Epidermal melanocyte (primary cell): ENCODE measurements around the gene POC1B.

Experiments
- DNase-seq: peaks from one replicate; pipeline ENCODE4 v3.0.0; 2011; ENCODE audit warnings: low spot score; ENCODE audit not compliant: insufficient read length

Gene POC1B

DNA sequence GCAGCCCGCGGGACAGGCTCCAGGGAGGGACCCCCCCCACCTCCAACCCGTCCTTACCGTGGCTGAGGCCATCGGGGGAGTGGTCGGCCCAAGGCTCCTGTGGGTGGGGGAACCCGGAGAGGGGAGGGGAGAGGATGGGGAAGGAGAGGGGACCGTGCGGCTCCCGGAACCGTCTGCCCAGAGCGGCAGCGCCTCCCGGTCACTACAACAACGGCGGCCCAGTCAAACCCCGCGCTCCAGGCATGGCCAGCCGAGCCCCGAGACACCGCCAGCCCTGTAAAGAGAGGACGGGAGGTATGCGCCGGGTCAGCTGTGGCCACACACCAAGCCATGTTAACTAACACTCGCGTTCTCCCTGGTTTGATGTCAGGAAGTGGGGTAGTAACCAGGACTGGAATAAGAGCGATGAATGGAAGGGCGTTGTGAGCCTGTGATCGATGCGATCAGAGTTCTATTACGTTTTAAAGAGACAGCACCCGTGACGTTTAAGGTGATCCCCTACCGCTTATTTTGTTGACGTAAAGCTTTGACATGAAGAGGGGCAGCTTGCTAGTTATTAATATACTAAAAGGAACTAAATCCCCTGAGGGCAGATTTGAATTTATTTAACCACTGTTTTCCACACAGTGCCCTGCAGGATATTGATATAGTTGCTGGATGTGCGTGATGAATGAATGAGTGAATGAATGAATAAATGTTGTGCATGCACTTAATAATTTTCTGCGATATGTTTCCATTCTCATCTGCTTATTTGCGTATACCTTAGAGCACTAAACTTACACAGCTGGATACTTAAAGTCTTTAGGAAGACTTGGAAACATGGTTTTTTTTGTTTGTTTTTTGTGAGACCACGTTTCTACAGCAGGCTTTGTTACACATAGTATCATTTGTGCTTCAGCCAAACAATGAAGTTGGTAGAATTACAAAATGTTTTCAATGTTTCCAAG is at the start of gene POC1B:
POC1B (minus strand) TSS at position 224 of the 947 bp plus-strand sequence; CDS start at position 72, 152 bp downstream.
- peak; percentile 65 for DNase-seq

DNA sequence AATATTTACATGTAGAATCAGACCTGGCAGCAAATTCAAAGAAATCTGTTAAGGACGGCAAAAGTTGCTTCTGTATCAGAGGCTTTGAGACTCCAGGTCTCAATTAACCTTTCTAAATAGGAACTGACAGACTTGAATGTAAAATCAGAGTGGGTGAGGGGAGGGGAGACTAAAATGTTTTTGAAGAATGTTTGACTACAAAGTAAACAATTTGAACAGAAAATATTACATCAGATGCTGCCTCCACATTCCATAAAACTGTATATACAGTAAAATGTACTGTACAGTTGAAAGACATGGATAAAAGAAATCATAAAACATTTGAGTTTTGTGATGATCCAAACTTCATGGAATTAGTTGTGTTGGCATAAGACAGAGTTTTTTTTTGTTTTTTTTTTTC is 49.5 kb upstream of the POC1B start:
- DNase-seq: no peak

DNA sequence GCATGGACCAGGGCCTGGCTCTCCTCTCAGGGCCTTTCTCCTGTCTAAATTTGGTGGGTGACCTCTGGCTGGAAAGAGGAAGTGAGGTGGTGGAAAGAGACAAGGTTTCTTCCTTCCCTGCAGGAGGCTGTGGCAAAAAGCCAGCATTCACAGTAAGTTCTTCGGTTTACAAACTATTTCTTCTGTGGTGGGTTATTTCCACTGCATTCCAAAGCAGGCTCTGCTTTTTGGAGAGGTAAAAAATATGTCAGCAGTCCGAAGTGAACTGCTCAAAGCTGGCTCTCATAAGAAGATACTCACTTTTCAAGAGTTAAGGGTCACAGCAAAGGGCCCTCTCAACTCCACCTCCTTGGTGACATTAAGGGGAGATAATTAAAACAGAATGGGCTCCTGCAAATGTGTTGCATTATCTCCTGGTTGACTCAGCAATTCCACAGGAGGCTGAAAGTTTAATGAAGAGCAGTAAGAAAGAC is 48.9 kb upstream of the POC1B start:
- DNase-seq: no peak

DNA sequence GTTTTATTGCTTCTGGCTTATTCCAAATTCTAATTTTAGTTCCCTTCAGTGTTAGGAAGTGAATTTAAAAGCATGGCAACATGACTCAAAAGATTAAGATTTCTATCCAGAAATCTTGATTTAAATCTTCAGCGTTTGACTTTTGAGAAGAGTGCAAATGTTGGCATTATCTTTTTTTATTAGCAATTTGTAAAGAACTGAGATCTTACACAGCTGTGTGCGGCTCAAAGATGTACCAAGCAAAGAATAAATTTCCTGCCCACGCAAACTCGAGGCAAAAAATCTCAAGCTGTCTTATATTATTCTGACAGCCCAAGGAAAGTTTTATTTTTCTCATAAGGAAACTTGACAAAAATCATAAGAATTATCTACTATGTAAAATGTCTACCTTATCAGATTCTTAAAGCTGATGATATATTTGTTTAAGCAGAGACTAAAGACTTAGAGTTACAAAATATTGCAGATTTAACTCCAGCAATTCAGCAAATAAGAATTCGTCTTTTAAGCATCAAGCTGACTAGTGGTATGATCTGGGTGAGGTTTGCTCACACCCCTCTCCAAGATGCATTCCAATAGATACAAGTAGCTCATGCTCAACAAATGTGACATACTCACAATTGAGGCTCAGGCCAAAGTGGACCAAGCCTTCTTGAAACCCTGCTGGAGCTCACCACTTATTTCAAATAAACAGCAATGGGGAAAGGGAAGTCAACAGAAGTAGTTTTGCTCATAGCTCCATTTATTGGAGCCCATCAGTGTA is 47.4 kb upstream of the POC1B start:
- DNase-seq: no peak

DNA sequence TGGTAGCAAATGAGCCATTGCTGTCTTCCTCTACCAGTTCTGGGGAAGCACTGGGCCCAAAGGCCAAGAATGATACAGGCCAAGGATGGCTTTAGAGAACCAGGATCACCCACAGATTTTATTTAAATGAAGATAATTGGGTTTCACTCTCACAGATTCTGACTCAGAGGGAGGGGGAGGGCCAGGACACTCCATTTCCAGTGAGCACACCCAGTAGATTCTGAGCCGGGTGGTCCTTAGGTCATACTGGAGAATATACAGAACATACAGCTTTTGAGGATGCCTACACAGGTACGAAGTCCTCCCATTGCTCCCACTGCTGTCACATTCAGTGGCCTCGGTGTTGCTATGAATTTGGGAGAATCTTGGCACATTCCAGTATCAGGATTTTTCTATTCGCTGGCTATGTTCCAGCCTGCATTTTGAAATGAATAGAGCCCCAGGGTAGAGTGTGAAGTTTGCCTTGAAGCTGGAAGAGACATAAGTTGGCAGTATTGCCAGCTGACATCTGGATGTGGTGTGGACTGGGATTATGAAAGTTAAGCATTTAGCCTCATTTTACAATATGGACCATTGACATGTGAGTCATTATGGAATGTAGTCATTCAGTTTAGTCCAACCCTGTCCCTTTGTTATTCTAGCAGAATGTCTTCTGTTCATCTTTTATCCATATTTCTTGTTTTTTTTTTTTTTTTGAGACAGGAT is 45.8 kb upstream of the POC1B start:
- no peak for DNase-seq

DNA sequence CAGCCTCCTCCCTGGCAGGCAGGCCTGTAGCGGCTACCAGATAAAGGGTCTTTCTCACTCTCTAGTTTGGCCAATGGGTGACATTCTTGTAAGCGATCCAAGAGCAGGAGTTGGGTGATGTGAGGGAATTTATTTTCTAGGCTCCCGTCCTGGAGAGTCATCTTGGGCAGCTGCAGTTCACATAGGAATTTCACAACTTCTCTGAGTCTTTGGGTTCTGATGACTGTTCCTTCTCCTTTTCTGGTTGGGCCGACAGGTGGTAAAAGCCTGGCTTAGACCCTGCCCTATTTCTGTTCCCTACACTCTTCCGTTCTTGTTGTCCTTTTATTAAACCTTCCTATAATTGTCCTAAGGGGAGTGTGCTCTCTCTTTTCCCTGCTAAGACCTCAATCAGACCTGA is 42.6 kb upstream of the POC1B start:
- DNase-seq: no peak

DNA sequence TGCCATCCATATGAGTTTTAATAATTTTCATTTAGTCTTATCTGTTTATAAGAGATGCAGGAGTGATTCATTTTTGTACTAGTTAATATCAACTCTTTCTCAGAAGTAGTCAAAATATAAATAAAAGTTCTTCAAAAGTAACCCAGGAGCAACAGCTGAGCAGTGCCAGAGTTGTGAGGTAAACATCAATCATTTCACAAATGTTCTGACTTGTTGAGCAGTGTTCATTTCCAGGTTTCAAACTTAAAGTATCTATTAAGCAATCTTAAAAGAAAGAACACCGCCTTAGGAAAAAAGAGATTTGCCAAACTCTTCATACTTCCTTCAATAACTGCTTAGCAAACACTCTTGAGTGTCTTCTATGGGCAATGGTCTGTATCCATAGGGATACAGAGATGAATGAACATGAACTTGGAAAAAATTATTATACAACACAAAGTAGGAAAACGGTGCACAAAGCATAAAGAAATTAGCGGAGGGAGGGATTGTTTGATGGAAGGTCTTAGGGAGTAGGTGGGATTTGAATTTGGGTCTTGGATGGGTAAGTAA is 41.9 kb upstream of the POC1B start:
- no peak for DNase-seq

DNA sequence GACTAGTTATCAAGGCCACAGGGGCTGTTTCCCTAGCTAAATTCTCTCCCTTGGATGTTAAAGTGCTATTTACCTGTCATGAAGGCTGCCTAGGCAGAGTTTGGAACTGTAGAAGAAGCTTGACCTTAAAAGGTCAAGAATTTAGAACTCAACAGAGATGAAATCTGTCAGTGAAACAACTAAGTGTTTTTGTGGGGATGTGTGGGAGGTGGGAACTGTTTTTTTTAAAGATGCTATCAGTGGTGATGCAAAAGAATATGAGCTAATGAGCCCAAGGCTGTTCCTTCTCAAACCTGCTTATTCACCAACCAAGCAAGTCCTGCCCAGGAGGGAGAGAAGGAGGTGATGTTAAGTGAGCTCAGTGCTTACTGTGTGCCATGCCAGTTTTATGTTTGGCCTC is 40.8 kb upstream of the POC1B start:
- no peak for DNase-seq

DNA sequence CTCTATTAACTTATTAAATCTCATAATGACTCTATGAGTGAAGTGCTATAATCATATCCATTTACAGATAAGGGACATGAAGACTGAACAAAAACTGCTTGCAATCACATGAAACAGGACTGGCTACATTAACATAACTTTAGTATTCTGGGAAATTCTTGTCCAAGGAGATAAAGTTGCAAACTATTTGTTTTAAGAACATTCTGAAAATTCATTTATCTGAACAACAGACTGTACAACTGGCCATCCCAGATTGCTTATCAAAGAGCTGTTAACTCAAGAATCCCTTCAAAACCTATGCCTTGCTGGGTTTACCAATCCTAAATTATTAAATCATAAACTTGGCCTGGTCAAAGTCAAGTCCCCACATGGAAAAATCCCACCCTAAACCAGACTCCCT is 39.2 kb upstream of the POC1B start:
- DNase-seq: no peak

DNA sequence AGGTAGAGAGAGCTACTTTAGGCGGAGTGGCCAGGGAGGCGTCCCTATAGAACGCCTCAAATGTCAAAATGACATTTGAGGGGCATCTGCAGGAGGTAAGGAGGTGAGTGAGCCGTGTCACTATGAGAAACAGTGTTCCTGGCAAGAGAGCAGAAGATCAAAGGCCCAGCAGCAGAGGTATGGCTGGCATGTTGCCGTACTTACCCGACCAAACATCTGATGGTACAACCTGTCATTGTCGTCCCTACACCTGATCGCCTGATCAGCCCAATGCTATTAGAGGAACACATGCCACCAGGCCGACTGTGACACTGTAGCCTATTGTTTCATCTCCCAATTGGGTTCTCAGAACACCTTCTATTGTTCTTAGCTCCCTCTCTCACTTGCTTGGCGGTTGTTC is 33.9 kb upstream of the POC1B start:
- no peak for DNase-seq

DNA sequence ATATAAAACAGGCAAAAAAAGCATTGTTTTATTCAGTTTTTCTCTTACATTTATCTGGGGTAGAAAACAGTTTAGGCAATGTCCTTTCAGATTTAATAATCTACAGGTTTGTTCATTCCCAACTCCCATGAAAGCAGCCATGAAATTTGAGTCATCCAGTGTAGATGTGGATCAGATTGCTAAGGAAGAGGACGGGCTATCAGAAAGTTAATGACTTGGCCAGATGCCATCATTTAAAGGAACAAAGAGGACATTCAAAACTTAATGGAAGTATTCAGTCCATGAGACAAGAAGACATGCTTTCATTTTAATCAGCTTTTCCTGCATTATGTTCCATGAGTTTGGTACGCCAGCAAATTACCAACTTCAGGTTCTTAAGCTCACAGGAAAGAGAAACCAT is 31.1 kb upstream of the POC1B start:
- peak; percentile 32 for DNase-seq

DNA sequence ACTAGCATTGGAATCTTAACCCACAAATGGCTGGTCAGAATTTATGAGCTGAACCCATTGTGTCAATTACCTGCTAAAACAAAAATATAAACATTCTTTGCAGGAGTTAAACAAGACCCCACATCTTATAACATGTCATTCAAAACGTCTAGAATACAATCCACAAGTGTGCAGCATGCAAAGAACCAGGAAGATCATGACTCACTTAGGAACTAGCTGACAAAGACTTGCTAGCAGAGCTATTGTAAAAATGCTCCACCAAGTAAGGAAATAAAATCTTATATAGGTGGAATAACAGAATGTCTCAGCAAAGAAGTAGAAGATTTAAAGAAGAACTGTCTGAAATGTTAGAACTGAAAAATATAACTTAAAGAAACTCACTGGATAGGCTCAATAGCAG is 26.5 kb upstream of the POC1B start:
- no peak for DNase-seq

DNA sequence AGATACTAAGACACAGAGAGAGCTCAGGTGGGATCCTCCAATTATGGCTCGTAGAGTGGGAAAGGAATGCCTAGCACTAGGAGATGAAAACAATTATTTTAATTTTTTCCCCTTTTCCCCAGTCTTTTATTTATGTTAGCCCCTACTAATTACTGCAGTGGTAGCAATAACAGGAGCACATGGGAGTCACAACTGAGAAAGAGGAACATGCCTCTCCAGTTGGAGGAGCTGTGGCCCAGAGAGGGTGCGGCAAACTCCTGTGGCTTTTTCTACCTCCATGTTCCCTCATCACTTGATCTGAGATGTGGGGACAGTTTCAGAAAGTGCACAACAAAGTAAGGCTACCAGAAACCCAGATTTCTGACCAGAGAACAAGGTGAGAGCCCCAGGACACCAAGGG is 25.9 kb upstream of the POC1B start:
- DNase-seq: no peak

DNA sequence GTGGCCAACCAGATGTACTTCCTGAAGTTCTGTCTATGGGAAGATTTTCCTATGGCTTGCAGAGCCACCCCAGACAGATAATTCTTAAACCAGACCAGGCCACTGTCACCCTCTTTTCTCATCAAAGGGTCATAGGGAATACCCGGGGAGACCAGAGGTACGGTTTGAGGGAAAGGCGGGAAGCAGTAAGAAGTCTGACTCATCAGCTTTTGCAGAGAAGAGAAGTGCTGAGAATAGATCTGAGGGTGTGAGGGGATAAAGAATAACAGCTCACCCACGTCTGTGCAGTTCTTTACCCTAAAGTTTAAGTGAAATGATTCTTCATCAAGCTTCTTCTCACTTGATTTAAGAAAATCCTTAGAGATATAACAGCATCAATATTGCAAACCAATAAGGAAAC is 21.3 kb upstream of the POC1B start:
- no peak for DNase-seq

DNA sequence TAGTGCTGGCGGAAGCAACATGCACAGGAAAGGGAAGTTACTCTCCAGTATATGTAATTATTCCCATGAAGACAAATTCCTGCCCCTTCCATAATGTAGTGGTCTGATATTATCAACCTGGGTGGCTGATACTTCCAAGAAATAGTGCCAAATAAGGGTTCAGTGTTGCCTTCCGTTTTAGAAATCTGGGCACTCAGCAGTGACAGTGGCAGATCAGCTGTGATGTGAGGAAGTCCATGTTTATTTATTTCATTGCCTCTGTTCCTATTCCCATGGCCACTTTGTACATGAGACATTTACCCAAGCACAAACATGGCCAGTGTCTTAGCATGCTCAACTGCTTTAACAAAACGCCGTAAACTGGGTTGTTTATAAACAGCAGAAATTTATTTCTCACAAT is 20.3 kb upstream of the POC1B start:
- DNase-seq: no peak

DNA sequence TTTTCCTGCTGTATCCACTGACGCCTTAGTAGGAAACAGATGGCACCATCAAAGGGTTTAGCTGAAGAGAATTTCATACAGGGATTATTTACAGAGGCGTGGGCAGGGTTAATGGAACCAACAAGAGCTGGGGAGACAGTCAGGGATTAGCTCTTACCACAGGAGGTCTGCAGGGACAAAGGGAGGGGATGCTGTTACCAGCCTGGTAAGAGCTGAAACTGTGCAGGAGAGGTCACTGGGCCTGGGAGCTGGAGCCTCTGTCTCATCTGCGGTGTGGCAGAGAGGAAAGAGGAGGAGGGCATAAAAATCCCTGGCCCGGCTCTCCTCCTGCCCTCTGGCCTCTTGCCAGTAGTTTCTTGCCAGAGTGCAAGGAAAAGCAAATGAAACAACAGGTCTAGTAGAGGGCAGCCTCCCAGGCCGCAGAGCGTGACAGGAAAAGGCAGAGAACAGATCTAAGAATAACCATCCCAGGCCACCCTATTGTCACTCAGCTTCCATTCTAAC is 18.9 kb upstream of the POC1B start:
- DNase-seq: no peak

DNA sequence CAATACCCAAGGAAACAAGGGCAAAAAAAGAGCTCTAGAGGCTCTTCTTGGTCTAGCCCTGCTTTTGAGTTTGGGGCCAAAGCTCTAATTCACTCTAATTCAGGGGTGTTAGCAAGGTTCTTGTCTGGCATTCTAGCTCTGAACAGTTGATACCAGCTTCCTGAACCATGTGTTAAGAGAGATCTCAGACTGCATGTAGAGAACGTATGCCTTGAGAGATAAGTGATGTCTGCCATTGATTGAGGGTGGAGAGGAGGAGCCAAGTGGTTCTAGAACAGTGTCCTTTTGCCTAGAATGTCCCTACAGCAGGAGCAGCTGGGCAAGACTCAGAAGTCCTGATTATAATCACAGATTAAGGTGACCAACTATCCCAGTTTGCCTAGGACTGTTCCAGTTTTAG is 18.2 kb upstream of the POC1B start:
- no peak for DNase-seq

DNA sequence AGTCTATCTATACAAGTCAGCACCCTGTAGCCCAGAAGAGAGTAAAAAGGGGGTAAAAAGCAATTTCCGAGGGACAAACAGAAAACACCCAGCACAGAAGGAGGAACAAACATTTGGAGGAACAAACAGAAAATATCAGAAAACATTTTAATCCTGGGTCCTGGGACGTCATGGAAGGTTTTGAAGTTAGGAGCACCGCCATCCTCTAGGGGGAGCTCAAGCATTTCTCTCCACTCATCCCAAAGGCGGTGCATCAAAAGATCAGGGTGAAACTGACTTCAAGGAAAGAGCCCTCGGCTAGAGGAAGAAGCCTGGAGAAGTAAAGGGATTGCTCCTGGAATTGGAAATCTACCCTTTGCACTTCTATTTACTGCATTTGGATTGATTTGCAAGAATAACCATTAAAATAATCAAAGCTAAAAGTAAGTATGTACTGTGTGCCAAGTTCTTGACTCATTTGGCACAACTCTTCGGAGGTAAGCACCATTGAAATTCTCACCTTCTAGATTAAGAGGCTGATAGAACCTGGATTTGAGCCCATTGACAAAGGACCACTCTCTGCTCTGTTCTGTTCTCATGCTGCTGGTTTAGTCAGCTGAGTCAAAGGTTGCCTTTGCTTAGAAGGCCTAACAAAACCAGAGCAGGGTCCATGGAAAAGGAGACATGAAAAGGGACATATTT is 17.2 kb upstream of the POC1B start:
- DNase-seq: peak; percentile 53

DNA sequence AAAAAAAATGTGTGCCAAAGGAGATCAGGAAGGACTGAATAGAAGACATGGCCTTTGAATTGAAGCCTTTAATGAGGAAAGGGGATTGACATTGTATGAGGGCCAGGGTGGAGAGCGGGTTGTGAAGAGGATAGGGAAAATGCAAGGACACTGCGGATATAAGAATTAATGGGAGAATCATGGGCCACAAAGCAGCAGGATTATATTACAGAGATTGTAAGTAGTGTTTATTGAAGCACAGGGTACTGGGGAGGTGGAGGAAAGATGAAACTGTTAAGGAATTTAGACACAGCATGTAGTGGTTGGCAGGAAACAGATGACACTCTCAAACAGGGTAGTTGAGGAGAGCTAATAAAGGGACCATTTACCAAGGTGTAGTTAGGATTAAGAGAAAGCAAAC is 16.4 kb upstream of the POC1B start:
- no peak for DNase-seq

DNA sequence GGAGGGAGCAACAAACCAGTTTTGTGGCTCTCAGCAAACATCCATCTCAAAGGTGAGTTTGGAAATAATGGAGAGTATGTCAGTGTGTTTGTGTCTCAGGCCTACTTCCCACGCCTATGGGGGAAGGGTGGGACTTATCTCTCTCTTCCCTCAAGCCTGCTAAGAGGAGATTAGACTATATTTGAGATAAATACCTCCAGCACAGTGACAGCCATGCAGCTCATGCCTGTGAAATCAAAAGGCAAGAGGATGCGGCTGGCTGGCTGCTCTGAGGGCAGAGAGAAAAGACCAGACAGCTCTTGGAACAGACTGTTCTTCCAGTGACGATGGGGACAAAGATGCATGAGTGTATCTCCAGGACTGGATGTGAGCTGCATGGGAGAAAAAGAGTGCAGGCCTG is 14.7 kb upstream of the POC1B start:
- DNase-seq: no peak
